Esophagus squamous epithelium (tissue), 5 donors: ENCODE data around the gene PLA2G12A. TPM values are rescaled to one million over a fixed set of nuclear protein-coding genes. Genes with fewer than 3 reads are reported as not detected.

Experiments used
- DNase-seq: peaks from one replicate; lab custom pipeline; 2025; lab: John Stamatoyannopoulos, UW
- H3K27ac ChIP-seq, 4 donors: fragments of 200-600 bp; sonication (generic); one replicate each; pipeline ENCODE4 v1.5.1; 2016 to 2019; ENCODE audit warnings: mild to moderate bottlenecking in 1 of 4
- H3K27me3 ChIP-seq, 4 donors: fragments of 200-600 bp; sonication (generic); 1 replicate in 3 of 4; 2 replicates in 1 of 4; pipeline versions ENCODE4 v1.5.1 to v1.6.0; 2017 to 2021; ENCODE audit warnings: antibody characterized with exemption in 1 of 4
- H3K36me3 ChIP-seq, 3 donors: fragments of 200-600 bp; sonication (generic); one replicate each; pipeline ENCODE4 v1.5.1; 2016 to 2019
- H3K4me1 ChIP-seq, 3 donors: fragments of 200-600 bp; sonication (generic); one replicate each; pipeline ENCODE4 v1.5.1; 2017 to 2019
- H3K4me3 ChIP-seq, 4 donors: fragments of 200-600 bp; sonication (generic); 1 replicate in 3 of 4; 2 replicates in 1 of 4; pipeline ENCODE4 v1.5.1; 2016 to 2019; ENCODE audit warnings: mild to moderate bottlenecking in 2 of 4, moderate library complexity in 1 of 4
- H3K9me3 ChIP-seq, 3 donors: fragments of 200-600 bp; sonication (generic); one replicate each; pipeline ENCODE4 v1.5.1; 2016 to 2019
- CTCF ChIP-seq, 6 experiments: fragments of 450-650 bp in 4 of 6; fragments of 200-600 bp in 2 of 6; sonication (generic) in 2 of 6; IDR thresholded peaks; one replicate each; pipeline ENCODE4 v1.5.1; 2016 to 2019; ENCODE audit warnings: antibody characterized with exemption in 6 of 6, mild to moderate bottlenecking in 4 of 6, moderate library complexity in 4 of 6
- POLR2A ChIP-seq, 4 donors: fragments of 450-650 bp; IDR thresholded peaks; one replicate each; pipeline ENCODE4 v1.6.1; 2017; ENCODE audit warnings: antibody characterized with exemption in 4 of 4, mild to moderate bottlenecking in 4 of 4, moderate library complexity in 3 of 4
- WGBS, 2 donors: methylation state at CpG; one replicate each; pipeline ENCODE4 v1.1.5; 2018; 5-methylcytosine and 5-hydroxymethylcytosine counted together
- intact Hi-C: fragments of 100-400 bp; cut with DNase I; formaldehyde crosslinking; loops from one replicate; pipeline ENCODE4 v1.15.0; 2022
- total RNA-seq, 4 donors: library from RNA; depleted of rRNA; stranded (reverse); fragments of >200 nt; gene quantifications; one replicate each; pipeline ENCODE4 v1.1.0, GENCODE V29; 2016
- donor health status: DM: yes; HTN: yes; CAD: no.

Gene PLA2G12A
- total RNA-seq, 4 donors from 2014 or later: 10.8 to 66.6 (median 25.2) TPM

GRCh38 chr4:109728385-109728784, 1.5 kb downstream of the PLA2G12A start:
- Histone ChIP-seq H3K36me3 (no peaks in the 10 kb centered on the region), H3K27ac (peak overlapping the region in 3 of 4 donors; percentile 88 to 91 (median 88)), H3K4me1 (peaks cover 3 to 31% (median 5%) of the 10 kb centered on the region in 3 donors), H3K27me3 (no peaks in the 10 kb centered on the region), H3K4me3 (peak overlapping the region; percentile 78 to 94 (median 83)), H3K9me3 (no peaks in the 10 kb centered on the region)
- no peak for TF ChIP-seq CTCF (IDR thresholded peaks at IDR 0.05)
- no peak for TF ChIP-seq POLR2A (IDR thresholded peaks at IDR 0.05)
- intact Hi-C loops: loop anchor here (5.0 to 10.0 kb wide), 2 partner anchors 89 to 294 kb away; partner anchors contain the start of genes GAR1 and SEC24B
- WGBS, 2 donors: 43 to 50% methylated on average over 6 of the region's 6 CpGs
- no peak for DNase-seq

- DNase-seq: no peak
- 82 to 84% methylated on average over 2 of the region's 2 CpGs for WGBS, 2 donors
These were observed 6.8 kb downstream of the PLA2G12A start for GRCh38 chr4:109723110-109723509.

GRCh38 chr4:109722357-109722756, 7.5 kb downstream of the PLA2G12A start:
- TF ChIP-seq CTCF (IDR thresholded peaks at IDR 0.05) (no peak), POLR2A (IDR thresholded peaks at IDR 0.05) (no peak)
- H3K27ac ChIP-seq: no peak overlapping the region
- no peaks in the 10 kb centered on the region for H3K9me3 ChIP-seq
- H3K4me1 ChIP-seq: peaks cover 0 to 3% (median 0%) of the 10 kb centered on the region in 3 donors
- H3K27me3 ChIP-seq: no peaks in the 10 kb centered on the region
- DNase-seq: no peak
- H3K36me3 ChIP-seq: peaks cover 0 to 10% (median 0%) of the 10 kb centered on the region in 3 donors
- intact Hi-C loops: loop anchor here (10.0 kb wide), 1 partner anchor 288 kb away; the partner anchor contains the start of gene SEC24B
- no peak overlapping the region for H3K4me3 ChIP-seq

More at GRCh38 chr4:109723110-109723509, 6.8 kb downstream of the PLA2G12A start:
- no peak overlapping the region for H3K27ac ChIP-seq
- intact Hi-C loops: loop anchor here (10.0 kb wide), 1 partner anchor 288 kb away; the partner anchor contains the start of gene SEC24B
- H3K9me3 ChIP-seq: no peaks in the 10 kb centered on the region
- no peaks in the 10 kb centered on the region for H3K27me3 ChIP-seq
- H3K36me3 ChIP-seq: peaks cover 0 to 8% (median 0%) of the 10 kb centered on the region in 3 donors
- TF ChIP-seq POLR2A (IDR thresholded peaks at IDR 0.05) (no peak), CTCF (IDR thresholded peaks at IDR 0.05) (no peak)
- no peak overlapping the region for H3K4me3 ChIP-seq
- peaks cover 0 to 10% (median 2%) of the 10 kb centered on the region in 3 donors for H3K4me1 ChIP-seq

- WGBS, 2 donors: 83 to 91% methylated on average over 7 of the region's 7 CpGs
- DNase-seq: no peak
- Histone ChIP-seq H3K27me3 (no peaks in the 10 kb centered on the region), H3K36me3 (peaks cover 0 to 23% (median 0%) of the 10 kb centered on the region in 3 donors), H3K27ac (no peak overlapping the region), H3K9me3 (no peaks in the 10 kb centered on the region), H3K4me3 (no peak overlapping the region), H3K4me1 (no peaks in the 10 kb centered on the region)
- TF ChIP-seq POLR2A (IDR thresholded peaks at IDR 0.05): no peak
- TF ChIP-seq CTCF (IDR thresholded peaks at IDR 0.05): no peak
- intact Hi-C loops: loop anchor here (10.0 kb wide), 1 partner anchor 286 kb away; the partner anchor contains the start of gene SEC24B
These were observed 8.8 kb downstream of the PLA2G12A start for GRCh38 chr4:109721033-109721432.

- peaks cover 0 to 37% (median 0%) of the 10 kb centered on the region in 3 donors for H3K36me3 ChIP-seq
- WGBS, 2 donors: 90 to 98% methylated on average over 4 of the region's 4 CpGs
- H3K9me3 ChIP-seq: no peaks in the 10 kb centered on the region
- intact Hi-C loops: loop anchor here (10.0 kb wide), 1 partner anchor 285 kb away; the partner anchor contains the start of gene SEC24B
- H3K27me3 ChIP-seq: no peaks in the 10 kb centered on the region
- DNase-seq: no peak
- TF ChIP-seq CTCF (IDR thresholded peaks at IDR 0.05) (no peak), POLR2A (IDR thresholded peaks at IDR 0.05) (no peak)
- H3K4me1 ChIP-seq: no peaks in the 10 kb centered on the region
- no peak overlapping the region for H3K27ac ChIP-seq
- H3K4me3 ChIP-seq: no peak overlapping the region
These were observed 10.3 kb downstream of the PLA2G12A start for GRCh38 chr4:109719604-109720003.
